GM12873 (cell line): Measurements from ENCODE around the gene KRTAP9-7.

ENCODE experiments used
- TF ChIP-seq, protein P1 (sequence below): IDR thresholded peaks from 2 replicates; pipeline ENCODE4 v1.5.1; 2012; ENCODE audit warnings: low read depth, mild to moderate bottlenecking, moderate library complexity, low read length, control low read depth; ENCODE audit not compliant: insufficient read depth; ENCODE audit errors: missing control alignments

KRTAP9-7 gene

DNA sequence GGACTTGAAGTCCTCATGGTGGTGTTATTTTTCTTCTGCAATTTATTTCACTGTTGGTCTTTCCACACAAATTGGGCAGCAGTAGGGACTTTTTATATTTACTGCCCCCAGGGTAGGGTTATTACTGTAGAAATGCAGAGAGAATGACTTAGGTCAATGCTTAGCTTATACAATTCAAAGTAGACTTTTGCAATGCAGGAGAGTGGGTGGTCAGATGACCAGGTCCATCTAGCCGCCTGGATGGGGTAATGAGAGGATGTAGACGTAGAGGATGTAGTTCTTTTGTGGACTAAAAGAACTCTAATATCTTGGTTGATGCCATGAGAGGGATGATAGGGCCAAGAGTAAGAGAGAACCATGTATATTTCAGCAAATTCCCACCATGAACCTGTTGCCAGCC lies 42.7 kb downstream of the KRTAP9-7 start:
- TF ChIP-seq, protein P1, sequence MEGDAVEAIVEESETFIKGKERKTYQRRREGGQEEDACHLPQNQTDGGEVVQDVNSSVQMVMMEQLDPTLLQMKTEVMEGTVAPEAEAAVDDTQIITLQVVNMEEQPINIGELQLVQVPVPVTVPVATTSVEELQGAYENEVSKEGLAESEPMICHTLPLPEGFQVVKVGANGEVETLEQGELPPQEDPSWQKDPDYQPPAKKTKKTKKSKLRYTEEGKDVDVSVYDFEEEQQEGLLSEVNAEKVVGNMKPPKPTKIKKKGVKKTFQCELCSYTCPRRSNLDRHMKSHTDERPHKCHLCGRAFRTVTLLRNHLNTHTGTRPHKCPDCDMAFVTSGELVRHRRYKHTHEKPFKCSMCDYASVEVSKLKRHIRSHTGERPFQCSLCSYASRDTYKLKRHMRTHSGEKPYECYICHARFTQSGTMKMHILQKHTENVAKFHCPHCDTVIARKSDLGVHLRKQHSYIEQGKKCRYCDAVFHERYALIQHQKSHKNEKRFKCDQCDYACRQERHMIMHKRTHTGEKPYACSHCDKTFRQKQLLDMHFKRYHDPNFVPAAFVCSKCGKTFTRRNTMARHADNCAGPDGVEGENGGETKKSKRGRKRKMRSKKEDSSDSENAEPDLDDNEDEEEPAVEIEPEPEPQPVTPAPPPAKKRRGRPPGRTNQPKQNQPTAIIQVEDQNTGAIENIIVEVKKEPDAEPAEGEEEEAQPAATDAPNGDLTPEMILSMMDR = no peak

DNA sequence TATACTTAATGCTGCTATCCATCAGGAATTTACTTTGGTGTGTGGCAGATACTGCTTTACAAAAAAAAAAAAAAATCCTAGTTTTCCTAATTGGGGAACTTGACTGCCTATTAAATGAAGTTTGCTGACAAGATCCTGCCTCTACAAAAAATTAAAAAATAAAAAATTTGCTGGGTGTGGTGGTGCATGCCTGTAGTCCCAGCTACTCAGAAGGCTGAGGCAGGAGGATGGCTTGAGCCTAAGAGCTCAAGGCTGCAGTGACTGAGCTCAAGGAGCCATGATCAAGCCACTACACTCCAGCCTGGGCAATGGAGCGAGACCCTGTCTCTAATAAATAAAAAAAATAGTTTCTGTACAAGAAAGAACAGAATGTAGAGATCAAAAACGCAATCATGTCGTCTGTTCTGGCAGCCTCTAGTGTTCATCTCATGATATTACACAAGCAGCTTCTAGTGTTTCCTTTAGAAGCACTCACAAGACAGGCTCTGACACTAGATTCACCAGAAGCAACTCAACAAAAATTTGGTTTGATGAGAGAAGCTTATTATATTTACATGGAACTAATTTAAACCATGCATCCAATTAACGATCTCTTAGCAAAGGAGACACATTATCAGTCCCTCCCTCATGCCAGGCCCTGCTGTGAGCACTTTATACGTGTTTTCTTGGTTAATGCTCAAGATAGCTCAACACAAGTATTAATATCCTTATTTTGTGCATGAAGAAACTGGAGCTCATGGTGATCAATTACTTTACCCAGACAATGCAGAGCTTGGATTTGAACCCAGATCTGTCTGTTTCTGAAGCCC lies 46.8 kb downstream of the KRTAP9-7 start:
- TF ChIP-seq, protein P1 = peak; percentile 78

DNA sequence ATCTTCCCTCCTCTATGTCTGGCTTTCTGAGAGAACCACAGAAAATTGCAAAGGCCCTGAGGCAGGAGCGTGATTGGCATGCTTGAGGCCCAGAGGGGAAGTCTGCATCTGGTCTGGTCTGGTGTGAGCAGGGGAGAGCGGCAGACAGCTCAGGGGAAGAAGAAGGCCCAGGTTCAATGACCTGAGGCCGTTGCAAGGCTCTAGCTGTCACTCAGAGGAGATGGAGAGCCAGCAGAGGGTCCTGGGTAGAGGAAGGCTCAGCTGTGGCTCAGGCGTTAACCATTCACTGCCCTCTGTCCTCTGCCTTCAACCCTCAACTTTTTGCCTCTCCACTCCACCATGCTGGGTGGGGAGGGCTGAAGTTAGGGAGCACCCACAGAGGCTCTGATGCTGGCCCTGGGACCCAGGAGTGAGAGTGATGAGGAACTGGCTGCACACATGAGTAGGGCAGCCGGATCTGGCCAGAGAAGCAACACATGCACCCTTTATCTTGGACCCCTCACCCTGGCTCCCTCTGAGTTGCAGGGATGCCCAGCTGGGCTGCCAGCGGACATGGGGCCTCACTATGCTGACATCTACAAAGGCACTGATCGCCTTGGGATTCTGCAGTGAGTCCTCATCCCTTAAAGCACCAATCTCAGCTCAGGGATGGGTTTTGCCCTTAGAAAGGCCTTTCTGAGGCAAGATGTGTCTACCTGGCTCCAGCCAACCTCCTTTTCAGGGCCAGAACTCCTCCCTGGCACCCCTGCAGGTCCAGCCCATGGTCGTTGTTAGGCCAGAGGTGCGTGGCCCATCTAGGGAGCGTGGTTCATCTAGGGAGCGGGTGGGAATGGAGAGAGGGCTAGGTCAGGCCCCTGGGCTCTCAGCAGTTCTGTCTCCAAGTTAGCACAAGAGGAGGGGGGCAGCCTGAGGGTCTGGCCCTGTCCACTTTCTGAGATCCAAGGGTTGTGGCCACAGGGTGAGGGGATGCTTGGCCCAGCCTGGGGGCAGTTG lies 47.7 kb downstream of the KRTAP9-7 start:
- TF ChIP-seq, protein P1 = no peak

DNA sequence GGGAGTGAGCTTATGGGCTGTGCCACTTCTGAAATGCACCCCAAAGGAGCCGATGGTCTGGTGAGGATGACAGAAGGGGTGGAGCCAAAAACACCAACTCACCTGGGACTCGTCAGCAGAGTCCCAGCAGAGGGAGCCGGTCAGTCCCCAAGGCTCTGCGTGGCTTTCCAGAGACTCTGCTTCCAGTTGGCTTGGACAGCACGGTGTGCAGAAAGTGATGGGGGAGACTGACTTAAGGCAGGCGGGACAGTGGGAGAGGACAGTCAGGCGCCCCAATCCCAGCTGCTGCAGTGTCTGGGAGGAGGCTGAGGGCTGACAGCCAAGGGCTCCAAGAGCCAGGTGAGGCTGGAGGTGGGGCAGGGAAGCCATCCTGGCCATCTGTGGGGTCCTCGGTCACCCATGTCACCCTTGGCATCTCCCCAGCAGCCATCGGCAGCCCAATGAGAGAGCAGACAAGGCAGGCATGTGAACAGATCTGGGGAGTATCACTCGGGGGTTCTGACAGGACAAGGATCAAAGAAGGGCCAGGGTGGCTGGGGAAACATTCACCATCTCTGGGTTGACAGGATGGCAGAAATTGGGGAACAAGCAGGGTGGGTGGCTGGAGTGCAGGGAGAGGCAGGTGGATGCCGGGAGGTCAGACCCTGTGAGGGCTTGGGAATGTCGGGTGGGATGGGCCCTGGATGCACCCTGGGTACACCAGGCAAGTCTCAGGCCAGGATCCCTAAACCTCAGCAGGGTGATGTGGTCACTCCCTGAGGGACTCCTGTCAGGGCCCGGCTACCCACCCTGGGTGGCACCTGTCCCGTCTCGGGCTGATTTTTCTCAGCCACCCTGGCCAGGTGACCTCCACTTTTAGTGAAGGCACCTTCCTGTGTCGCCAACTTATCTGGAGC lies 48.9 kb downstream of the KRTAP9-7 start:
- TF ChIP-seq, protein P1 = no peak

DNA sequence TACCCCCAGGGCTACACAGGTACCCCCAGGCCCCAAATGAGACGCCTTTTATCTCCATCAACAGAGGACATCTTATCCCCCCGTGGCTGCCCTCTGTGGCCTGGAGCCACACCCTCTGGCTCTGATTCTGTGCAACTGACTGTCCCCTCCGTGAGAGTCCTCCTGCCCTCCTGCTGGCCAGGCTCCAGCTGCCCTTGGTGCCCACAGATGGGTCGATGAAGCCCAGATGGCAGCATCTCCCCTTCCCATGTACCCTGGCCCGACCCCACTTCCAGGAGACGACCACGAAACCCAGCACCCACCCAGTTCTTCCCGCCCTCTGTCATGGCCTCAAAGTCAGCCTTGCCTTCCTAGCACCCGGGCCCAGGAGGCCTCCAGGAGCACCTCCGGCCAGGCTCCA lies 49.6 kb downstream of the KRTAP9-7 start:
- TF ChIP-seq, protein P1 = no peak

DNA sequence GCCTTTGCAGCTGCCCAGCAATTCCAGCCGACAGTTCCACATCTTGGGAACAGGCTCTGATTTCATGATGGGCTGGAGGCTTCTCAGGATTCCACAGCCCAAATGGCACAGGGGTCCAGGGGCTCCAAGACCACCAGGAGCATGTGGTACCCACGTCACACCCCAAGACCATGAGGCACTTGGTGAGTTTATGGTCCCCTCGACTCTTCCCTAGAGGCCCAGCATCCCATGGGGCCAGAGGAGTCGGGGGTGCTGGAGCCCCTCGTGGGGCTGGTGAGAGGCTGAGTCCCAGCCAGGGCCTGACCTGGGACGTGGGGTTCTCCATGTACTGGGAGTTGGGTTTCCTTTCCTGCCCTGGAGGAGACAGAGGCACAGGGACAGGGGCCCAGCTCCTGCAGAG lies 50.1 kb downstream of the KRTAP9-7 start:
- TF ChIP-seq, protein P1 = no peak
